ENCODE results near the gene C17orf50. TPM values are rescaled to one million over a fixed set of nuclear protein-coding genes. Genes with fewer than 3 reads are reported as not detected.

Gene C17orf50
- total RNA-seq, 2 experiments from 2014 or later: not detected

GRCh38 chr17:35766903-35767510 is 6.3 kb downstream of the C17orf50 start:
- H3K9me3 Mint-ChIP-seq: no peaks in the 10 kb centered on the region
- peaks cover 10% of the 10 kb centered on the region for H3K4me1 Mint-ChIP-seq (ENCODE audit: low read depth)
- no peaks in the 10 kb centered on the region for H3K36me3 Mint-ChIP-seq (ENCODE audit: low read depth)
- DNase-seq (peak; percentile 44), ATAC-seq (no peak)
- H3K27ac Mint-ChIP-seq: no peak overlapping the region
- ChIA-PET CTCF (interaction anchor here (1.2 to 10.2 kb wide), 9 partner anchors 12 to 153 kb away, joined by 3 to 292 read pairs (median 7); partner anchors contain the start of gene TAF15), POLR2A (interaction anchor here (1.3 to 1.4 kb wide), 2 partner anchors 42 to 50 kb away, joined by 3 to 8 read pairs; partner anchors contain the start of gene TAF15)
- H3K4me3 Mint-ChIP-seq: no peak overlapping the region
- intact Hi-C loops (cut with micrococcal nuclease): no loop called here
- peak; percentile 36 for TF ChIP-seq CTCF (IDR thresholded peaks at IDR 0.05)
- no peaks in the 10 kb centered on the region for H3K27me3 Mint-ChIP-seq

GRCh38 chr17:35768797-35769196 is 8.1 kb downstream of the C17orf50 start:
- DNase-seq: no peak
- Mint-ChIP-seq H3K27ac (no peak overlapping the region), H3K9me3 (no peaks in the 10 kb centered on the region), H3K27me3 (peaks cover 1% of the 10 kb centered on the region), H3K4me1 (ENCODE audit: low read depth) (peaks cover 10% of the 10 kb centered on the region), H3K36me3 (ENCODE audit: low read depth) (no peaks in the 10 kb centered on the region), H3K4me3 (no peak overlapping the region)
- ChIA-PET POLR2A (interaction anchor here (1.2 to 1.4 kb wide), 2 partner anchors 40 to 48 kb away, joined by 3 to 7 read pairs; partner anchors contain the start of gene TAF15), CTCF (interaction anchor here (1.5 to 10.2 kb wide), 4 partner anchors 20 to 38 kb away, joined by 3 to 292 read pairs (median 44); partner anchors contain the start of gene TAF15)
- TF ChIP-seq CTCF (IDR thresholded peaks at IDR 0.05): no peak
- ATAC-seq: no peak
- intact Hi-C loops (cut with micrococcal nuclease): no loop called here

- ATAC-seq: no peak
- no peak for DNase-seq
- Mint-ChIP-seq H3K9me3 (no peaks in the 10 kb centered on the region), H3K27ac (no peak overlapping the region), H3K27me3 (peaks cover 3% of the 10 kb centered on the region), H3K4me1 (ENCODE audit: low read depth) (peaks cover 3% of the 10 kb centered on the region), H3K4me3 (no peak overlapping the region), H3K36me3 (ENCODE audit: low read depth) (no peaks in the 10 kb centered on the region)
- CTCF ChIA-PET: interaction anchor here (1.1 to 10.2 kb wide), 4 partner anchors 10 to 37 kb away, joined by 4 to 292 read pairs (median 7); partner anchors contain the start of gene TAF15
- intact Hi-C loops (cut with micrococcal nuclease): no loop called here
- POLR2A ChIA-PET: no interaction called here
- peak; percentile 37 for TF ChIP-seq CTCF (IDR thresholded peaks at IDR 0.05)
Measured at GRCh38 chr17:35769895-35770486, 9.3 kb downstream of the C17orf50 start.

- peaks cover 6% of the 10 kb centered on the region for H3K27me3 Mint-ChIP-seq
- no peaks in the 10 kb centered on the region for H3K36me3 Mint-ChIP-seq (ENCODE audit: low read depth)
- H3K27ac Mint-ChIP-seq: no peak overlapping the region
- intact Hi-C loops (cut with micrococcal nuclease): no loop called here
- ATAC-seq (no peak), DNase-seq (no peak)
- POLR2A ChIA-PET: interaction anchor here (1.9 kb wide), 1 partner anchor 8 kb away, joined by 4 read pairs; no protein-coding TSS in a partner anchor
- no peak for TF ChIP-seq CTCF (IDR thresholded peaks at IDR 0.05)
- H3K4me1 Mint-ChIP-seq (ENCODE audit: low read depth): no peaks in the 10 kb centered on the region
- H3K9me3 Mint-ChIP-seq: no peaks in the 10 kb centered on the region
- CTCF ChIA-PET: interaction anchor here (1.8 to 10.2 kb wide), 2 partner anchors 9 to 34 kb away, joined by 5 to 292 read pairs; partner anchors contain the start of gene TAF15
- H3K4me3 Mint-ChIP-seq: no peak overlapping the region
Measured at GRCh38 chr17:35773129-35773528, 12.4 kb downstream of the C17orf50 start.
